Left hindlimb (tissue), 1 donor: ENCODE measurements around the gene CFAP69.
"Not testable (repeated sequence)": the region's sequence is repeated elsewhere in the genome, so short reads cannot be mapped to it uniquely, and the experiment has no call there.

Experiments used
- DNase-seq: peaks from one replicate; pipeline ENCODE4 v3.0.0-alpha.2; 2018

CFAP69 gene

GRCh38 chr7:90272242-90272641, 27.3 kb downstream of the CFAP69 start:
- no peak for DNase-seq

- no peak for DNase-seq
Measured at GRCh38 chr7:90274161-90274560, 29.2 kb downstream of the CFAP69 start.

- no peak for DNase-seq
Measured at GRCh38 chr7:90276033-90276728, 31.2 kb downstream of the CFAP69 start.

- DNase-seq = no peak
Measured at GRCh38 chr7:90288154-90288553, 43.2 kb downstream of the CFAP69 start.

GRCh38 chr7:90290244-90291113, 45.5 kb downstream of the CFAP69 start:
- DNase-seq = no peak

- DNase-seq = no peak
Measured at GRCh38 chr7:90298145-90299038, 53.4 kb downstream of the CFAP69 start.

- DNase-seq = no peak
Measured at GRCh38 chr7:90303241-90303640, 58.3 kb downstream of the CFAP69 start.

GRCh38 chr7:90309872-90310271, 64.9 kb downstream of the CFAP69 start:
- DNase-seq = no peak

GRCh38 chr7:90311175-90311574, 66.2 kb downstream of the CFAP69 start:
- DNase-seq = no peak

- DNase-seq = no peak
Measured at GRCh38 chr7:90312745-90313144, 67.8 kb downstream of the CFAP69 start.

GRCh38 chr7:90313907-90314306, 68.9 kb downstream of the CFAP69 start:
- no peak for DNase-seq

GRCh38 chr7:90320014-90320413, 75.0 kb downstream of the CFAP69 start:
- DNase-seq = no peak

- DNase-seq = no peak
Measured at GRCh38 chr7:90320418-90320800, 75.4 kb downstream of the CFAP69 start.

- DNase-seq = no peak
Measured at GRCh38 chr7:90320801-90321494, 76.0 kb downstream of the CFAP69 start, which contains the start of gene FAM237B. TSS of gene FAM237B (minus strand) at chr7:90321304. CDS start at chr7:90319748, 1,556 bp downstream.

- no peak for DNase-seq
Measured at GRCh38 chr7:90322837-90323236, 77.9 kb downstream of the CFAP69 start.

GRCh38 chr7:90326500-90326899, 81.5 kb downstream of the CFAP69 start:
- DNase-seq = no peak

- no peak for DNase-seq
Measured at GRCh38 chr7:90334193-90334843, 89.3 kb downstream of the CFAP69 start.

GRCh38 chr7:90334926-90335325, 90.0 kb downstream of the CFAP69 start:
- not testable (repeated sequence) for DNase-seq

- DNase-seq = no peak
Measured at GRCh38 chr7:90337106-90337505, 92.1 kb downstream of the CFAP69 start.

GRCh38 chr7:90345016-90345415, 100.0 kb downstream of the CFAP69 start:
- no peak for DNase-seq

- no peak for DNase-seq
Measured at GRCh38 chr7:90345595-90346335, 100.8 kb downstream of the CFAP69 start.
